ENCODE data around the gene DGCR6.
"Not testable (repeated sequence)": the region's sequence is repeated elsewhere in the genome, so short reads cannot be mapped to it uniquely, and the experiment has no call there.

DGCR6 gene

GRCh38 chr22:18905540-18906409, at the start of gene DGCR6:
DGCR6 (plus strand) TSS chr22:18906320; CDS start chr22:18906375, 55 bp downstream.
- no peak for DNase-seq

GRCh38 chr22:18859314-18859713, 46.8 kb upstream of the DGCR6 start:
- DNase-seq, result not testable (repeated sequence)

- DNase-seq, result not testable (repeated sequence)
These were observed 24.9 kb upstream of the DGCR6 start for GRCh38 chr22:18881260-18881659.

- DNase-seq, result not testable (repeated sequence)
These were observed 21.7 kb upstream of the DGCR6 start for GRCh38 chr22:18884465-18884864.

GRCh38 chr22:18888115-18888514, 18.0 kb upstream of the DGCR6 start:
- DNase-seq, result no peak

GRCh38 chr22:18890510-18891192, 15.5 kb upstream of the DGCR6 start:
- not testable (repeated sequence) for DNase-seq

- DNase-seq, result not testable (repeated sequence)
These were observed 12.3 kb upstream of the DGCR6 start for GRCh38 chr22:18893775-18894174.

GRCh38 chr22:18896037-18896657, 10.0 kb upstream of the DGCR6 start:
- DNase-seq, result not testable (repeated sequence)

- not testable (repeated sequence) for DNase-seq
These were observed 258 bp downstream of the DGCR6 start for GRCh38 chr22:18906410-18906745.

GRCh38 chr22:18906896-18907295, 776 bp downstream of the DGCR6 start:
- no peak for DNase-seq

- DNase-seq, result no peak
These were observed 3.4 kb downstream of the DGCR6 start for GRCh38 chr22:18909556-18909955.

- DNase-seq, result not testable (repeated sequence)
These were observed 5.4 kb downstream of the DGCR6 start for GRCh38 chr22:18911535-18911934.

- not testable (repeated sequence) for DNase-seq
These were observed 6.3 kb downstream of the DGCR6 start for GRCh38 chr22:18912264-18912946.

- DNase-seq, result not testable (repeated sequence)
These were observed 8.4 kb downstream of the DGCR6 start for GRCh38 chr22:18914558-18914957.

GRCh38 chr22:18915550-18915949, 9.4 kb downstream of the DGCR6 start:
- DNase-seq, result not testable (repeated sequence)

- DNase-seq, result not testable (repeated sequence)
These were observed 11.7 kb downstream of the DGCR6 start for GRCh38 chr22:18917818-18918217.

- not testable (repeated sequence) for DNase-seq
These were observed 14.3 kb downstream of the DGCR6 start for GRCh38 chr22:18920257-18920902.

- DNase-seq, result no peak
These were observed 19.4 kb downstream of the DGCR6 start for GRCh38 chr22:18925368-18926064.

- DNase-seq, result no peak
These were observed 20.9 kb downstream of the DGCR6 start for GRCh38 chr22:18927020-18927419.

GRCh38 chr22:18927573-18927972, 21.5 kb downstream of the DGCR6 start:
- DNase-seq, result no peak

GRCh38 chr22:18929459-18929858, 23.3 kb downstream of the DGCR6 start:
- DNase-seq, result no peak
